ENCODE results near the gene SASH1.
A peak's percentile ranks its signal among the peaks of the same experiment; 100 is the strongest.

SASH1 gene

GRCh38 chr6:148494226-148494625, 151.6 kb downstream of the SASH1 start:
- POLR2A ChIA-PET (ENCODE audit: low non-redundant PET): no interaction called here
- CTCF ChIA-PET: interaction anchor here (0.6 kb wide), 2 partner anchors 798 to 1550 kb away, joined by 3 to 6 read pairs; no protein-coding TSS in a partner anchor
- H3K27ac ChIP-seq: no peak overlapping the region
- TF ChIP-seq, protein P1, sequence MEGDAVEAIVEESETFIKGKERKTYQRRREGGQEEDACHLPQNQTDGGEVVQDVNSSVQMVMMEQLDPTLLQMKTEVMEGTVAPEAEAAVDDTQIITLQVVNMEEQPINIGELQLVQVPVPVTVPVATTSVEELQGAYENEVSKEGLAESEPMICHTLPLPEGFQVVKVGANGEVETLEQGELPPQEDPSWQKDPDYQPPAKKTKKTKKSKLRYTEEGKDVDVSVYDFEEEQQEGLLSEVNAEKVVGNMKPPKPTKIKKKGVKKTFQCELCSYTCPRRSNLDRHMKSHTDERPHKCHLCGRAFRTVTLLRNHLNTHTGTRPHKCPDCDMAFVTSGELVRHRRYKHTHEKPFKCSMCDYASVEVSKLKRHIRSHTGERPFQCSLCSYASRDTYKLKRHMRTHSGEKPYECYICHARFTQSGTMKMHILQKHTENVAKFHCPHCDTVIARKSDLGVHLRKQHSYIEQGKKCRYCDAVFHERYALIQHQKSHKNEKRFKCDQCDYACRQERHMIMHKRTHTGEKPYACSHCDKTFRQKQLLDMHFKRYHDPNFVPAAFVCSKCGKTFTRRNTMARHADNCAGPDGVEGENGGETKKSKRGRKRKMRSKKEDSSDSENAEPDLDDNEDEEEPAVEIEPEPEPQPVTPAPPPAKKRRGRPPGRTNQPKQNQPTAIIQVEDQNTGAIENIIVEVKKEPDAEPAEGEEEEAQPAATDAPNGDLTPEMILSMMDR (conservative IDR thresholded peaks at IDR 0.05; ENCODE audit: low read depth): no peak
- no peak for DNase-seq (ENCODE audit: low spot score)

GRCh38 chr6:148495029-148495428, 152.4 kb downstream of the SASH1 start:
- DNase-seq (ENCODE audit: low spot score): no peak
- TF ChIP-seq, protein P1 (conservative IDR thresholded peaks at IDR 0.05; ENCODE audit: low read depth): no peak
- H3K27ac ChIP-seq: no peak overlapping the region
- ChIA-PET POLR2A (ENCODE audit: low non-redundant PET) (no interaction called here), CTCF (no interaction called here)

DNA sequence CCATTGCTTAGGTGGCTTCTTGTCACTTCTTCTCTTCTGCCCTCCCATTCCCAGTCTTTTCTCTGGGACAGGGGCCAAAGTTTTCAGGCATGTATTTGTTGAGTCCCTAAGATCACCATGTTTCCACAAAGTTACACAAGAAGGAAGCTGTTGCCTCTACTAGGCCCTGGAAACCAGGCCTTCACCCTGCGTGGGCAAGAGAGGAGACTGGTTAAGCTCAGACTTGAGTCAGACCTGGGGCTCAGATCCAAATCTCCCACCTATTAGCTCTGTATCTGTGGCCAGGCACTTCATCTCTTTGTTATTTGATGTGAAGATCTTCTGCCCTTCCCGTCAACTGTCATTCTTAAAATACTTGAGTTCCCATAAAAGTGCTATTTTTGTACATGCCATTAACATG, 154.6 kb downstream of the SASH1 start:
- H3K27ac ChIP-seq: peak overlapping the region; percentile 44; the same call in 1 of the 2 replicates
- DNase-seq (ENCODE audit: low spot score): no peak
- POLR2A ChIA-PET (ENCODE audit: low non-redundant PET): no interaction called here
- TF ChIP-seq, protein P1 (conservative IDR thresholded peaks at IDR 0.05; ENCODE audit: low read depth): no peak
- CTCF ChIA-PET: interaction anchor here (0.5 kb wide), 1 partner anchor 252 kb away, joined by 3 read pairs; no protein-coding TSS in a partner anchor

- TF ChIP-seq, protein P1 (conservative IDR thresholded peaks at IDR 0.05; ENCODE audit: low read depth): no peak
- ChIA-PET POLR2A (ENCODE audit: low non-redundant PET) (no interaction called here), CTCF (interaction anchor here (0.6 kb wide), 1 partner anchor 1468 kb away, joined by 3 read pairs; no protein-coding TSS in a partner anchor)
- peak overlapping the region; percentile 12; the same call in 1 of the 2 replicates for H3K27ac ChIP-seq
- DNase-seq (ENCODE audit: low spot score): no peak
These were observed 155.1 kb downstream of the SASH1 start for GRCh38 chr6:148497717-148498116.

- POLR2A ChIA-PET (ENCODE audit: low non-redundant PET): no interaction called here
- no peak overlapping the region for H3K27ac ChIP-seq
- CTCF ChIA-PET: interaction anchor here (0.5 kb wide), 1 partner anchor 86 kb away, joined by 4 read pairs; no protein-coding TSS in a partner anchor
- TF ChIP-seq, protein P1 (conservative IDR thresholded peaks at IDR 0.05; ENCODE audit: low read depth): no peak
- DNase-seq (ENCODE audit: low spot score): no peak
These were observed 157.8 kb downstream of the SASH1 start for GRCh38 chr6:148500402-148500801.

- TF ChIP-seq, protein P1 (conservative IDR thresholded peaks at IDR 0.05; ENCODE audit: low read depth): no peak
- ChIA-PET CTCF (no interaction called here), POLR2A (ENCODE audit: low non-redundant PET) (no interaction called here)
- H3K27ac ChIP-seq: peak overlapping the region; percentile 66
- peak; percentile 83 for DNase-seq (ENCODE audit: low spot score)
These were observed 158.5 kb downstream of the SASH1 start for GRCh38 chr6:148501178-148501590.

Data from RWPE1 (cell line).